OCI-LY1 (cell line): ENCODE measurements around the gene AGAP3.

Experiments
- CTCF ChIP-seq: fragments of 200-600 bp; sonication (generic), shearing (Covaris generic); IDR thresholded peaks from 2 replicates; pipeline ENCODE4 v1.5.1; 2017; ENCODE audit warnings: mild to moderate bottlenecking, antibody characterized with exemption, low read length, moderate library complexity, mixed read lengths
- EZH2 ChIP-seq: fragments of 200-600 bp; sonication (generic), shearing (Covaris generic); IDR thresholded peaks from 2 replicates; pipeline ENCODE4 v1.8.0; 2017; ENCODE audit warnings: borderline replicate concordance, mixed run types, mild to moderate bottlenecking, antibody characterized with exemption, low read length, moderate library complexity, mixed read lengths

GRCh38 chr7:151091988-151092387, 5.7 kb downstream of the AGAP3 start:
- no peak for TF ChIP-seq CTCF
- TF ChIP-seq EZH2: no peak
